Activated CD4-positive, alpha-beta T cell treated with anti-CD3 and anti-CD28 coated beads for 4 hours (primary cell): Measurements from ENCODE around the gene CCDC170.

Experiments used
- DNase-seq, 2 donors: peaks; one replicate each; pipeline ENCODE4 v3.0.0-alpha.2; 2020

The CCDC170 gene

GRCh38 chr6:151624900-151625536, 131.2 kb downstream of the CCDC170 start:
- no peak for DNase-seq

- no peak for DNase-seq
These were observed 134.1 kb downstream of the CCDC170 start for GRCh38 chr6:151627689-151628444.

- no peak for DNase-seq
These were observed 136.0 kb downstream of the CCDC170 start for GRCh38 chr6:151629791-151630190.

- no peak for DNase-seq
These were observed 136.6 kb downstream of the CCDC170 start for GRCh38 chr6:151630387-151630786.

GRCh38 chr6:151630991-151631655, 137.3 kb downstream of the CCDC170 start:
- no peak for DNase-seq

GRCh38 chr6:151632415-151632987, 138.7 kb downstream of the CCDC170 start:
- no peak for DNase-seq

- no peak for DNase-seq
These were observed 139.9 kb downstream of the CCDC170 start for GRCh38 chr6:151633526-151634335.

GRCh38 chr6:151634336-151634720, 140.5 kb downstream of the CCDC170 start:
- DNase-seq = no peak

GRCh38 chr6:151635741-151636140, 141.9 kb downstream of the CCDC170 start:
- no peak for DNase-seq

GRCh38 chr6:151637814-151638213, 144.0 kb downstream of the CCDC170 start:
- DNase-seq = no peak

- DNase-seq = no peak
These were observed 145.9 kb downstream of the CCDC170 start for GRCh38 chr6:151639750-151640149.

- no peak for DNase-seq
These were observed 147.2 kb downstream of the CCDC170 start for GRCh38 chr6:151641028-151641427.

- DNase-seq = no peak
These were observed 154.3 kb downstream of the CCDC170 start for GRCh38 chr6:151647976-151648639.

GRCh38 chr6:151649835-151650234, 156.0 kb downstream of the CCDC170 start:
- no peak for DNase-seq

GRCh38 chr6:151651639-151652038, 157.8 kb downstream of the CCDC170 start:
- DNase-seq = no peak

- no peak for DNase-seq
These were observed 158.5 kb downstream of the CCDC170 start for GRCh38 chr6:151652325-151652724.

GRCh38 chr6:151655099-151655498, 161.3 kb downstream of the CCDC170 start:
- DNase-seq = no peak

- no peak for DNase-seq
These were observed 162.6 kb downstream of the CCDC170 start for GRCh38 chr6:151656392-151656791.

- DNase-seq = no peak
These were observed 164.3 kb downstream of the CCDC170 start for GRCh38 chr6:151658091-151658490.

GRCh38 chr6:151659212-151659611, 165.4 kb downstream of the CCDC170 start:
- no peak for DNase-seq

GRCh38 chr6:151661509-151661908, 167.7 kb downstream of the CCDC170 start:
- no peak for DNase-seq

- no peak for DNase-seq
These were observed 168.1 kb downstream of the CCDC170 start for GRCh38 chr6:151661928-151662327.
